B cell (primary cell): ENCODE data around the gene GATA6.

Source experiments
- CTCF ChIP-seq: fragments of 200-600 bp; IDR thresholded peaks from one replicate; pipeline ENCODE4 v1.8.0; 2022; ENCODE audit warnings: antibody characterized with exemption, mild to moderate bottlenecking
- EZH2 ChIP-seq: IDR thresholded peaks from 2 replicates; pipeline ENCODE4 v1.6.1; 2012; ENCODE audit warnings: borderline replicate concordance, low read depth, mild to moderate bottlenecking, moderate library complexity, low read length; ENCODE audit not compliant: insufficient read depth, poor library complexity, severe bottlenecking

DNA sequence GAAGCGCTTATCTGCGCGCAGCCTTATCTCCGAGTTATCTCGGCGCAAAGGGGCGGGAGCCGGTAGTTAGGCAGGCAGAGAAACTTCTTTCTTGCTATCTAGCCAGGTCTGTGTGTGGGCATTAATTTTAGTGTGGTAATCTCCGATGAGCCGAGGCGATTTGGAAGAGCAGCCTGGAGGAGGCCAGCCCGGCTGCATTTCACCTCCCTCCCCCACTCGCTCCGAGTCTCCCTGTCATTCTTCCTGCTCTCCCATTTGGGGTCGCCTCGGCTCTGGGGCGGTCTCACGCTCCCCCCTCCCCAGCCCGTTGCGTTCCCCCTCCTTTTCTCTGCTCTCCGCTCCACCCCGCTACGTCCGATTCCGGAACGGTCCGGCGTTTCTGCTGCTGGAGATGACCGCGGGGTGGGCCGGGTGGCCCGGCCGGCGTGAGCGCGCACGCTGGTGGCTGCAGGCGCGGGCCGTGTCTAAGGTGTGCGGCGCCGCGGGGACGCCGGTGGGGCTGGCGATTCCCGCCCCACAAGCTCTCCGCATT, 566 bp downstream of the GATA6 start:
- TF ChIP-seq CTCF (no peak), EZH2 (no peak)
